OCI-LY1 (cell line): ENCODE data around the gene STK4.

ENCODE experiments used
- H2AFZ ChIP-seq: fragments of 200-600 bp; sonication (generic), shearing (Covaris generic); 2 replicates; pipeline ENCODE4 v1.6.0; 2014; ENCODE audit warnings: antibody characterized with exemption, mild to moderate bottlenecking, low read length
- H3F3A ChIP-seq: fragments of 200-600 bp; sonication (generic), shearing (Covaris generic); 2 replicates; pipeline ENCODE4 v1.6.0; 2014; ENCODE audit warnings: mild to moderate bottlenecking, antibody characterized with exemption, low read length, moderate library complexity; ENCODE audit not compliant: insufficient read depth
- H3K27ac ChIP-seq: fragments of 200-600 bp; sonication (generic); 2 replicates; pipeline ENCODE4 v1.5.1; 2014; ENCODE audit warnings: low read length, mixed run types, mild to moderate bottlenecking, low read depth; ENCODE audit not compliant: poor library complexity, severe bottlenecking
- H3K27me3 ChIP-seq: fragments of 200-600 bp; sonication (generic); 2 replicates; pipeline ENCODE4 v1.6.0; 2014; ENCODE audit warnings: antibody characterized with exemption, mild to moderate bottlenecking, low read length, moderate library complexity; ENCODE audit not compliant: insufficient read depth
- H3K36me3 ChIP-seq: fragments of 200-600 bp; sonication (generic); 2 replicates; pipeline ENCODE4 v1.6.1; 2014; ENCODE audit warnings: mild to moderate bottlenecking, antibody characterized with exemption, low read length, moderate library complexity, mixed read lengths; ENCODE audit not compliant: insufficient read depth
- H3K4me1 ChIP-seq: fragments of 200-600 bp; sonication (generic); 2 replicates; pipeline ENCODE4 v1.5.1; 2014; ENCODE audit warnings: mild to moderate bottlenecking, low read length, moderate library complexity; ENCODE audit not compliant: insufficient read depth, severe bottlenecking
- H3K4me2 ChIP-seq: fragments of 200-600 bp; sonication (generic), shearing (Covaris generic); 2 replicates; pipeline ENCODE4 v1.6.1; 2014; ENCODE audit warnings: low read length
- H3K4me3 ChIP-seq: fragments of 200-600 bp; sonication (generic); 2 replicates; pipeline ENCODE4 v1.5.1; 2014; ENCODE audit warnings: low read length, low read depth, mild to moderate bottlenecking, mixed read lengths; ENCODE audit not compliant: poor library complexity, severe bottlenecking
- H3K79me2 ChIP-seq: fragments of 200-600 bp; shearing (Covaris generic); 2 replicates; pipeline ENCODE4 v1.6.1; 2016; ENCODE audit warnings: mixed run types, low read length, mixed read lengths; ENCODE audit not compliant: insufficient read depth
- H3K9ac ChIP-seq: fragments of 200-600 bp; sonication (generic), shearing (Covaris generic); 2 replicates; pipeline ENCODE4 v1.6.1; 2014; ENCODE audit warnings: mild to moderate bottlenecking, low read length, mixed read lengths
- H3K9me2 ChIP-seq: fragments of 200-600 bp; sonication (generic), shearing (Covaris generic); 2 replicates; pipeline ENCODE4 v1.6.1; 2014; ENCODE audit warnings: low read depth, mild to moderate bottlenecking, low read length, mixed read lengths
- H3K9me3 ChIP-seq: fragments of 200-600 bp; shearing (Covaris generic); 2 replicates; pipeline ENCODE4 v1.6.1; 2014; ENCODE audit warnings: low read length, mixed read lengths
- H4K20me1 ChIP-seq: fragments of 200-600 bp; sonication (generic), shearing (Covaris generic); 2 replicates; pipeline ENCODE4 v1.6.0; 2016; ENCODE audit warnings: mild to moderate bottlenecking, low read length; ENCODE audit not compliant: insufficient read depth
- EZH2 ChIP-seq: fragments of 200-600 bp; sonication (generic), shearing (Covaris generic); IDR thresholded peaks from 2 replicates; pipeline ENCODE4 v1.8.0; 2017; ENCODE audit warnings: borderline replicate concordance, mixed run types, mild to moderate bottlenecking, antibody characterized with exemption, low read length, moderate library complexity, mixed read lengths
- TF ChIP-seq, protein P1 (sequence below): fragments of 200-600 bp; sonication (generic), shearing (Covaris generic); IDR thresholded peaks from 2 replicates; pipeline ENCODE4 v1.5.1; 2017; ENCODE audit warnings: mild to moderate bottlenecking, antibody characterized with exemption, low read length, moderate library complexity, mixed read lengths

Gene STK4

DNA sequence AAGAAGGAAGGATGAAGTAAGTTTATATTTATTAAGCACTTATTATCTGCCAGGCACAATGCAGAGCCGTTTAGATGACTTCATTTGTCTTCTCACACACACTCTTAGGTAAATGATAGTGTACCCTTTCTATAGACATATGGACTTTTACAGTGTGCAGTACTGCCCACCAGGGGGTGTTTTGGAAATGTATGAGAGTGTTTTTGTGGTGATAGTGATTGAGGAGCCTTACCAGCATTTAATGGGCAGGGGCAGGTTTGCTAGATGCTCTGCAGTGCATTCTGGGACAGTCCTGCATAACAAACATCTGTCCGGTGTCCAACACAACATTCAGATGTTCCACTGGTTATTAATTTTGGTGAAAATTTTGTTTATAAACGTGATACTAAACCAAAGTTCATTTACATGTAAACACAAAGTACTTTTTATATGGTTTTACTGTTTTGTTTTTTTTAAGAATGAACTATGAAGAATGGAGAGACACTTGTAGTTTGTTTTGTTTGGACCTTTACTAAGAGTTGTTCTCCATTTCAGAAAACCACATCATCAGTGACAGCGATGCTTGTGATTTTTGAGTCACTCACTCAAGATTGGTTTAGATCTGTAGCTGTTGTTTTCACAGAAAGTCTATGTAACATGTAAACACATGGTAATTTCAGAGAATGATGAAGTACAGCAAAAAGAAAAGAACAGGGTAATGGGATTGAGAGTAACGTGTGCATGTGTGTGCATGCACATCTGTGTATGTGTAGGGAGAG, 114.7 kb downstream of the STK4 start:
- no peaks in the 10 kb centered on the region for H3F3A ChIP-seq
- no peak overlapping the region for H3K4me2 ChIP-seq
- no peaks in the 10 kb centered on the region for H3K9me2 ChIP-seq
- no peaks in the 10 kb centered on the region for H3K4me1 ChIP-seq
- H3K27me3 ChIP-seq: no peaks in the 10 kb centered on the region
- no peak overlapping the region for H3K9ac ChIP-seq
- H3K9me3 ChIP-seq: 0 out of 2 replicates have a peak, but pooled peaks cover 3% of the 10 kb centered on the region
- H4K20me1 ChIP-seq: no peaks in the 10 kb centered on the region
- no peak overlapping the region for H3K27ac ChIP-seq
- H2AFZ ChIP-seq: no peak overlapping the region
- no peak for TF ChIP-seq EZH2
- TF ChIP-seq, protein P1, sequence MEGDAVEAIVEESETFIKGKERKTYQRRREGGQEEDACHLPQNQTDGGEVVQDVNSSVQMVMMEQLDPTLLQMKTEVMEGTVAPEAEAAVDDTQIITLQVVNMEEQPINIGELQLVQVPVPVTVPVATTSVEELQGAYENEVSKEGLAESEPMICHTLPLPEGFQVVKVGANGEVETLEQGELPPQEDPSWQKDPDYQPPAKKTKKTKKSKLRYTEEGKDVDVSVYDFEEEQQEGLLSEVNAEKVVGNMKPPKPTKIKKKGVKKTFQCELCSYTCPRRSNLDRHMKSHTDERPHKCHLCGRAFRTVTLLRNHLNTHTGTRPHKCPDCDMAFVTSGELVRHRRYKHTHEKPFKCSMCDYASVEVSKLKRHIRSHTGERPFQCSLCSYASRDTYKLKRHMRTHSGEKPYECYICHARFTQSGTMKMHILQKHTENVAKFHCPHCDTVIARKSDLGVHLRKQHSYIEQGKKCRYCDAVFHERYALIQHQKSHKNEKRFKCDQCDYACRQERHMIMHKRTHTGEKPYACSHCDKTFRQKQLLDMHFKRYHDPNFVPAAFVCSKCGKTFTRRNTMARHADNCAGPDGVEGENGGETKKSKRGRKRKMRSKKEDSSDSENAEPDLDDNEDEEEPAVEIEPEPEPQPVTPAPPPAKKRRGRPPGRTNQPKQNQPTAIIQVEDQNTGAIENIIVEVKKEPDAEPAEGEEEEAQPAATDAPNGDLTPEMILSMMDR: peak; percentile 35
- H3K4me3 ChIP-seq: no peak overlapping the region
- H3K36me3 ChIP-seq: peaks cover 80% of the 10 kb centered on the region
- H3K79me2 ChIP-seq: no peaks in the 10 kb centered on the region

DNA sequence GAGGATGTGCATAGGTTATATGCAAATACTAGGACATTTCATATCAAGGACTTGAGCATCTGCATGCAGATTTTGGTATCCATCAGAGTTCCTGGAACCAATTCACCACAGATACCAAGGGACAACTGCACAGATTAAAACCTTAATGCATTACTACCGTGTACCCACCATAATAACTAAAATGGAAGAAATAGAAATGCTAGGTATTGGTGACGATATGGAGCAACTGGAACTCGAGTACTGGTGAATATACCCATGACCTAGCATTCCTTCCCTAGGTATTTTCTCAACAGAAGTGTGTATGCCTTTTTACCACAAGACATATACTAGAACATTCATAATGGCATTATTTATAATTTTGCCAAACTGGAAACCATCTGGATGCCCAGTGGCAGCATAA, 116.2 kb downstream of the STK4 start:
- H3K4me2 ChIP-seq: no peak overlapping the region
- H3K4me3 ChIP-seq: no peak overlapping the region
- H3K27me3 ChIP-seq: no peaks in the 10 kb centered on the region
- H3K9me3 ChIP-seq: 0 out of 2 replicates have a peak, but pooled peaks cover 3% of the 10 kb centered on the region
- peaks cover 67% of the 10 kb centered on the region for H3K36me3 ChIP-seq
- H3K79me2 ChIP-seq: no peaks in the 10 kb centered on the region
- H3K4me1 ChIP-seq: no peaks in the 10 kb centered on the region
- no peaks in the 10 kb centered on the region for H3K9me2 ChIP-seq
- H3F3A ChIP-seq: no peaks in the 10 kb centered on the region
- no peak overlapping the region for H2AFZ ChIP-seq
- TF ChIP-seq, protein P1: no peak
- no peak for TF ChIP-seq EZH2
- H3K27ac ChIP-seq: no peak overlapping the region
- H3K9ac ChIP-seq: no peak overlapping the region
- H4K20me1 ChIP-seq: no peaks in the 10 kb centered on the region

GRCh38 chr20:45083127-45083526, 116.8 kb downstream of the STK4 start:
- Histone ChIP-seq H3K4me1 (no peaks in the 10 kb centered on the region), H3K4me2 (no peak overlapping the region), H3K79me2 (no peaks in the 10 kb centered on the region), H3K9me3 (0 out of 2 replicates have a peak, but pooled peaks cover 3% of the 10 kb centered on the region), H3K27ac (no peak overlapping the region), H3K4me3 (no peak overlapping the region), H4K20me1 (no peaks in the 10 kb centered on the region), H3K9me2 (no peaks in the 10 kb centered on the region), H3K9ac (no peak overlapping the region), H3K27me3 (no peaks in the 10 kb centered on the region), H3K36me3 (peaks cover 62% of the 10 kb centered on the region), H2AFZ (no peak overlapping the region), H3F3A (no peaks in the 10 kb centered on the region)
- TF ChIP-seq EZH2: no peak
- TF ChIP-seq, protein P1: no peak
